NCI-H2081 (cell line): Measurements from ENCODE around the gene KCNJ18.
"Not testable (repeated sequence)": the region's sequence is repeated elsewhere in the genome, so short reads cannot be mapped to it uniquely, and the experiment has no call there.

ENCODE experiments used
- DNase-seq, 2 experiments: peaks; one replicate each; lab custom pipeline; 2025; lab: John Stamatoyannopoulos, UW

Gene KCNJ18

DNA sequence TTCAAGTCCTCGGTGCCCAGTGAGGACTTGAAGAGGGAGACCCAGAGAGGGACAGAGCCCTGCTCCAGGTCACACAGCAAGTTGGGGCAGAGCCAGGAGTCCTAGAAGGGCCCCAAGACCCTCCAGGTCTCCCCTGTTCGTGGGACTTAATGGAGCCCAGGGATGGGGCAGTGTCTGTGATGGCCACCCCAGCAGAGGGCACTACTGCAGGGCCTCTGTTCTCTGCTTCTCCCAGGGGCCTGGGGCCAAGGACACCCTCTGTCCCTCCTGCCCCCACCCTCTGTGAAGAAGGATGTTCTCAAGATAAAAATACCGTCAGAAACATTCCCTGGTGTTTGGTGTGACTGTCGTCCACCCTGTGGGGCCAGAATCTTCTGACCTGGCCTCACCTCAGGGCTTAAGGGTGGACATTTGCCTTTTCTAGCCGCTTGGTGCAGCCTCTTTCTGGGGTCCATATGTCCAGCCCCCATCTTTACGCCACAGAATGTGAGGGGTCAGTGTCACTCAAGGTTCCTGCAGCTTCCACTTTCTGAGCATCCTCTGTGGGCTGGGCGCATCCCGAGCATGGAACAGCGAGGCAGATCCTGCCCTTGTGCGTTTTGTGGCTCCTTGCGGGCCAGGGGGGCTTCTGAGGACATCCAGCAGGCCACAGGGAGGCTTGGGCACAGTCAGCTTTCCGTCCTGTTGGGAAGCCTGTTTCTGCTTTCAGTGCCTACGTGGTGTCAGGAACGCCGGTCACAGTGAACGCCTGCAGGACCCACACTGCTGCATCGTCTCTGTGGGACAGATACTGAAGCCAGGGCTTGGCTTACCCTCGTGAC is at the start of gene KCNJ18:
TSS of gene KCNJ18 (plus strand) at position 641 of the 821 bp plus-strand sequence. CDS start 10,264 bp downstream, outside the sequence.
- DNase-seq = not testable (repeated sequence)

DNA sequence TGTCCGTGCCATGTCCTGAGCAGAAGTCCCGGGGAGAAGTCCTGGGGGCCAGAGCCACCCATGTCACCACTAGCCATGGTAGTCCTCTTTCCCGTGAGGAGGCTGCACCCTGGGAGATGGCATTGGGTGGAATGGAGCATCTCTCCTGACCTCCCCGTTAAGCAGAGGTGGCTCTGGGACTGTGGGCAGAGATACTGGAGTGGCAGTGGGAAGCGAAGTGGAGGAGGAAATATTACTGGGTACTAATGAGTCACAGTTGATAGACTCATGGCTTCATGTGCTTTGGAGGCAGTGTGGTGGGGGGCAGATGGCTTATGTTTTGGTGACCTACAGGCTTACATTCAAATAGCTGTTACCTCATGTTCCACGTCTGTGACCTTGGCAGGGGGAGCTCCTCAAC is 44.2 kb upstream of the KCNJ18 start:
- not testable (repeated sequence) for DNase-seq

DNA sequence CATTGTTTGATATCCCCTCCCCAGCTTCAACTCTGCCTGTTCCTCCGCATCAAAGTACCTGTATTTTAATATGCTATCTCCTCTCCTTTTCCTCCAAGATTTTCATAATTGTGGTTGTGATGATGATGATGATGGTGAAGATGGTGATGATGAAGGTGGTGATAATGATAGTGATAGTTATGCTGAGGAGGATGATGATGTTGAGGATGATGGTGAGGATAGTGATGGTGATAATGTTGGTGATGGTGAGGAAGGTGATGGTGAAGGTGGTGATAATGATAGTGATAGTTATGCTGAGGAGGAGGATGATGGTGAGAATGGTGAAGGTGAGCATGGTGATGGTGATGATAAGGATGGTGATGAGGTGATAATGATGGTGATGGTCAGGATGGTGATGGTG is 42.3 kb upstream of the KCNJ18 start:
- not testable (repeated sequence) for DNase-seq

GRCh38 chr17:21652049-21652448 is 40.3 kb upstream of the KCNJ18 start:
- DNase-seq = not testable (repeated sequence)

GRCh38 chr17:21653211-21653610 is 39.1 kb upstream of the KCNJ18 start:
- not testable (repeated sequence) for DNase-seq

GRCh38 chr17:21656518-21657309 is 35.6 kb upstream of the KCNJ18 start:
- DNase-seq = not testable (repeated sequence)

DNA sequence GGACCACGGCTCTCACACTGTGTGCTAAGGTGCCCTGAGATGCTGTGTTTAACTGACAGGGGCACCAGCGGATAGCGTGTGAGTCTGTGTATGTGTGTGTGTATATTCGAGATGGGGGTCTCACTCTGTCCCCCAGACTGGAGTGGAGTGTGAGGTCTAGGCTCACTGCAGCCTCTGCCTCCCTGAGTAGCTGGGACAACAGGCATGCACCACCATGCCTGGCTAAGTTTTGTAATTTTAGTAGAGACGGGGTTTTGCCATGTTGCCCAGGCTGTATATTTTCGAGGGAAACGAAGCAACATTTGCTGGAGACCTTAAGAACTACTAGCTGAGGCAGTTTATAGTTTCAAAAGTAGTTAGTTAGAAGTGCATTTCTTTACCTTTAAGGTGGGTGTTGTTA is 32.7 kb upstream of the KCNJ18 start:
- DNase-seq = not testable (repeated sequence)

GRCh38 chr17:21661455-21661854 is 30.9 kb upstream of the KCNJ18 start:
- DNase-seq = not testable (repeated sequence)

DNA sequence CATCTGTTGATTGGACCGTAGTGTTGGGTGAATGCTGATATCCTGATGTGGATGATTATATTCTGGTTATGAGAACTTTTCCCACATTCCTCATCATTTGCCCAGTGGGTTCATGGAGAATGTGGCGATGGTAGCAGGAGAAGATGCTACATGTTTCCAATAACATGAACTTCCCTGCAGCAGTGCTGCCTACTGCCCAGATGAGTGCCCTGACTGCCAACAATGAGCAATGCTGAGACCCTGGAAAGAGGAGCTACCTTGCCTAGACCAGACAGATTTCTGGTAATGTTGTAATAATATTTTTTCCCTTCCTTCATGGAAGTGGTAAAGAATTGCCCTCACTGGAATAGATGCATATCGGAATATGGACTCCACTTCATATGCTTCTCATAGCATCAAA is 29.2 kb upstream of the KCNJ18 start:
- not testable (repeated sequence) for DNase-seq

DNA sequence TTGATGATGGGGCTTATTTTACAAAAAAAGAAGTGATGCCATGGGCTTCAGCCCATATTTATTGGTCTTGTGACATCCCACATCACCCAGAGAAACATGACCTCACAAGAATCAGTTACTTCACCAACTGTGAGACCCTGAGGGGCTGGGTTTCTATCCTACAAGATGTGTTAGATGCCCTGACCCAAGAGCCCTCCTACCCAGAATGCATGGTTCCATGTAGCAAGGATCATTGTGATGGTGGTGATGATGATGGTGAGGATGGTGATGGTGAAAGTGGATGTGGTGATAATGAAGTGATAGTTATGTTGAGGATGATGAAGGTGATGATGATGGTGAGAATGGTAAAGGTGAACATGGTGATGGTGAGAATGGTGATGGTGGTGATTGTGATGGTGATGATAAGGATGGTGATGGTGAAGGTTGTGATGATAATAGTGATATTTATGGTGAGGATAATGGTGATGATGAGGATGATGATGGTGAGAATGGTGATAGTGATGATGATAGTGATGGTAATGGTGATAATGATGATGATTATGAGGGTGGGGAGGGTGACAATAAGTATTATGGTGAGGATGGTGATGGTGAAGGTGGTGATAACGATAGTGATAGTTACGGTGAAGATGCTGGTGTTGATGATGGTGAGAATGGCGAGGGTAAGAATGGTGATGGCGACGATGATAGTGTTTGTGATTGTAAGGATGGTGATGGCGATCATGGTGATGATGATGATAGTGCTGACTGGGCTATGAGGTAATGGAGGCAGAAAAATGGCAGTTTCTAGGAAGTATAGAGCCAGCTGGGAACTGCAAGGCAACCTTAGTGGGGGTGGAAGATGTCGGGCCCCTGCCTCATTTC is 28.5 kb upstream of the KCNJ18 start:
- DNase-seq = not testable (repeated sequence)

DNA sequence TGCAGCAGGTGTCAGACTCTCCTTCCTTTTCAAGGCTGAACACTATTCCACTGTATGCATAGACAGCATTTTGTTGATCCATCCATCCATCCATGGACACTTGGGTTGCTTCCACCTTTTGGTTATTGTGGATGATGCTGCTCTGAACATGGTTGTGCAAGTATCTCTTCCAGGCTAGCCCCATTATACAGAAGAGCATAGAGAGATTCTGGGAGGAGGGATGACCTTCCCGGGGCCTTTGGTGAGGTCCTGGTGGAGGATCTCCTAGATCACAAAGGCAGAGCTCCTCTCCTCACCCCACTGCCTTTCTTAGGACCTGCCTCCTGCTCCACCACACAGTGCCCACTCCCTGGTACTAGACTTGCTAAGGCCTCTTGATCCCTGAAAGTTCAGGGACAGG is 27.2 kb upstream of the KCNJ18 start:
- DNase-seq = not testable (repeated sequence)

DNA sequence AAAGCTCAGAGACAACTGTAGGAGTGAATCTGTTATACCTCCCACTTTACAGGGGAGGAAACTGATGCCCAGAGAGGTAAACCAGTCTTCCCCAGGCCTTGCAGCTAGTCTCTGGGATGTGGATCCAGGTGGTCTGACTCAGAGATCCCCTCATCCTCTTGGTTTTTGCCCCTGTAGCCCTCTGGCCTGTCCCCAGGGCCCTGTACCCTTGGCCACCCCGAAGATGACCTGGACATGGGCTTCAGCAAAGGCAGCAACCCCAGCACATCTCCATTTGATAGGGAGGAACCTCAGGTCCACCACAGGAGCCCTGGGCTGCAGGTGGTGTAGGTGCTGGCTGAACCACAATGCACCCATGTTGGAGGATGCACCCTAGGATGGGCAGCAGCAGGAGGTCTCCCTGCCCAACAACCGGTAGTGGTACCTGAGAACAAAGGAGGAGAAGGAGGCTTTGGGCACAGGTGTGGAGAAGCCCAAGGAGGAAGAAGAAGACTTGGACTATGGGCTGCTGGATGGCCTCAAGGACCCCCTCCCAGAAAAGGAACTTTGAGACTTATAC is 26.3 kb upstream of the KCNJ18 start:
- DNase-seq = not testable (repeated sequence)

- not testable (repeated sequence) for DNase-seq
Observed at GRCh38 chr17:21666711-21667412, 25.5 kb upstream of the KCNJ18 start.

DNA sequence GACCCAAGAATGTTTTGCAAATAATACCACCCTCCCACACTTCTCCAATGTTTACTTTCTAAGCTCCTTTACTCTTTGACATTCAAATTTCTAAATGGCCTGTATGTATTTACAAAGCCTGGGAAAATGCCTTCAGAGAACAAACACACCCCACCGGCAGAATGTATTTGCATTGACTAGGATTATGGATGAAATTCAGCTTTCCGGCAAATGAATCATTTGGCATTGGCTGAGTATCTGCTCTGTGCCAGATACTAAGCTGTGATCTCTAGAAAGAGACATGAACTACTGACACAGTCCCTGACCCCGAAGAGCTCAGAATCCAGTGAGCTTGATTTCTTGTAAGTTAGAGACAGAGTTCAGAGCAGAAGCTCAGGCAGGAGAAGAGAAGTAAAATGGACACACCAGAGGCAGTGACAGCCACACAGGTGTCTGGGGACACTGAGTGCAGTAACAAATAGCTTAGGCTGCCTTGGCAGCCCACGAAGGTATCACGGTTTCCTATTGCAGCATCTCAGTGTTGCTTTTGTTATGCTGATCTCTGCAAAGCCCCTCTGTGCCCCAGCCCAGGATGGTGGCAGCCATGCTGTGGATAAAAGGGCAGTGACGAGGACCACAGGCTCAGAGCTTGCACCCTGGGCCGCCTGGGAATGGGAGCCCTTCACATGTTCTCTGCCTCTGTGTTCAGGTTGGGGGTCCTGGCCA is 24.8 kb upstream of the KCNJ18 start:
- not testable (repeated sequence) for DNase-seq

- DNase-seq = not testable (repeated sequence)
Observed at GRCh38 chr17:21668118-21668488, 24.2 kb upstream of the KCNJ18 start.

GRCh38 chr17:21668746-21669508 is 23.4 kb upstream of the KCNJ18 start:
- not testable (repeated sequence) for DNase-seq

DNA sequence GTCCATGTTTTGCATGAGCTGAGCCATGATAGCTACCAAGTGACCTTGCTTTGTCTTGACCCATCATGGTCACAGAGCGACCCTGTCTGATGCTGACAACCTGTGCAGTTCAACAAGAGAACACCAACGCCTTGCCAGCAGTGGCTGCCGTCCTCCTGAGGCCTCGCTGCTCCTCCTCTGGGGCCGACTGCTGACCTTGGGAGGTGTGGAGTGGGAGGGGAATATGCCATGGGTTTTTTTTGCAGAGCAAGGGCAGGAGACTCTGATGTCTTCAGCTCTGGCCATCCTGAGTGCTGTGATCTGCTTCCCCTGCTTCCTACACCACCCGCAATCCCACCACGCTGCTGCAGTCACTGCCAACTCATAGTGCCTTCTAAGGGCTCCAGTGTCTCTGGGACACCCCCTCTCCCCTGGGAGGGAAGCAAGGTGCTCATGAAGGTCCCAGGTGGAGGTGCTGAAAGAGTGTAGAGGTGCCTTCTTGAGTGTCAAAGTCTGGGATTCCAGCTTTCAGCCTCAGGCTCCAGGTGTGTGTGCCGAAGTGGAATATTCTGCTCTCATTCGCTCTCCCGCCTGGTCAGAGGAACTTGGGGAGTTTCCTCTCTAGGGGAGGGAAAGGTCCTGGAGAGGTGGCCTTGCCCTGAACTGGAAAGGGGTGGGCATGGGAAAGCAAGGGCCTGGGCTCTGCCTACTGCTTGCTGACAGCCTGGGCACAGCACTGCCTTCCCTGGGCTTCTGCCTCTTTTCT is 22.5 kb upstream of the KCNJ18 start:
- DNase-seq = not testable (repeated sequence)

DNA sequence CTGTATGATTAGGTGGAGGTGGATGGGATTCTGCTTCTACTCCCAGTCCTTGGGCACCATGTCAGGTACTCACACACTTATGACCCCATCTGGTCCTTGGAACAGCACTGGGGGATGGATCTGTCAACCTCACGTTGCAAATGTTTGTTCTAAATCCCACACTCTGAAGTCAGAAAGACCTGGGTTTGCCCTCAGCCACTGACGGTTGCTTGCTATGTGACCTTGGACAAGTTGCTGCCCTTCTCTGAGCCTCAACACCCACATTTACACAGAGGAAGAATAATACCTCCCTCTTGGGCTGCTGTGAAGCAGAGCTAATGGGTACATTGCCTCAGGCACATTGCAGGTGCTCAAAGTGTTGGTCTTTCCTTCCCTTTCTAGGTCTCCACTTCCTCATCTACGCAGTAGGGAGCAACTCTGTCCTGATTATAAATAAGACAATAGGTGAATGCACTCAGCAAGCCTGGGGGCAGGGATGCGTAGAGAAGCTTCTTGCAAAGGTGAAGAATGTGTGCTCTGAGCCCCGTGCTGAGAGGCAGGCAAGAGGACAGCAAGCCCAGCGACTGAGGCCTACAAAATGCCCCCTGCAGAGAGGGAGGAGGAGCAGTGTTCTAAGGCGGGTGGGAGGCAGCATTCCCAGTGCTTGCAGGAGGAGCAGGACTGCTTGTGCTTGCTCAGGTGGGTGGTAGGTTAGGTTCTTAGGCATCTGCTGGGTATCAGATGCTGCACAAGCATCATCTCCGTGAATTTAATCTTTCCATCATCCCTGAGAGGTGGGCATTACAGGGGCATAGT is 21.8 kb upstream of the KCNJ18 start:
- DNase-seq = not testable (repeated sequence)
